Stimulated activated memory B cell treated with anti-CD40 and anti-IgM and Interleukin-4, amounts not matched to agents 10 μg/mL and 1 μg/mL and 100 μg/mL, for 72 hours (primary cell): ENCODE data around the gene ZNF600.
"Not testable (repeated sequence)": the region's sequence is repeated elsewhere in the genome, so short reads cannot be mapped to it uniquely, and the experiment has no call there.

Experiments
- ATAC-seq: fragments of 150-1000 bp; cut with Tn5 transposase; 2 replicates; pipeline ENCODE4 v1.10.0; 2021
- H3K27ac Mint-ChIP-seq: one replicate; pipeline ENCODE4 v1.8.0; 2022; ENCODE audit warnings: mild to moderate bottlenecking, mixed read lengths
- H3K27me3 Mint-ChIP-seq: one replicate; pipeline ENCODE4 v1.8.0; 2022; ENCODE audit warnings: mixed read lengths
- H3K36me3 Mint-ChIP-seq: one replicate; pipeline ENCODE4 v1.8.0; 2022; ENCODE audit warnings: mixed read lengths
- H3K4me1 Mint-ChIP-seq: one replicate; pipeline ENCODE4 v1.8.0; 2022; ENCODE audit warnings: mixed read lengths
- H3K4me3 Mint-ChIP-seq: one replicate; pipeline ENCODE4 v1.8.0; 2022; ENCODE audit warnings: mild to moderate bottlenecking, moderate library complexity, mixed read lengths
- H3K9me3 Mint-ChIP-seq: one replicate; pipeline ENCODE4 v1.8.0; 2022; ENCODE audit warnings: mixed read lengths

The ZNF600 gene

GRCh38 chr19:52724701-52725514 is 61.7 kb downstream of the ZNF600 start:
- Mint-ChIP-seq H3K9me3 (peaks cover 19% of the 10 kb centered on the region), H3K4me3 (no peak overlapping the region), H3K27me3 (no peaks in the 10 kb centered on the region), H3K4me1 (peaks cover 7% of the 10 kb centered on the region), H3K27ac (no peak overlapping the region), H3K36me3 (peaks cover 77% of the 10 kb centered on the region)
- no peak for ATAC-seq

DNA sequence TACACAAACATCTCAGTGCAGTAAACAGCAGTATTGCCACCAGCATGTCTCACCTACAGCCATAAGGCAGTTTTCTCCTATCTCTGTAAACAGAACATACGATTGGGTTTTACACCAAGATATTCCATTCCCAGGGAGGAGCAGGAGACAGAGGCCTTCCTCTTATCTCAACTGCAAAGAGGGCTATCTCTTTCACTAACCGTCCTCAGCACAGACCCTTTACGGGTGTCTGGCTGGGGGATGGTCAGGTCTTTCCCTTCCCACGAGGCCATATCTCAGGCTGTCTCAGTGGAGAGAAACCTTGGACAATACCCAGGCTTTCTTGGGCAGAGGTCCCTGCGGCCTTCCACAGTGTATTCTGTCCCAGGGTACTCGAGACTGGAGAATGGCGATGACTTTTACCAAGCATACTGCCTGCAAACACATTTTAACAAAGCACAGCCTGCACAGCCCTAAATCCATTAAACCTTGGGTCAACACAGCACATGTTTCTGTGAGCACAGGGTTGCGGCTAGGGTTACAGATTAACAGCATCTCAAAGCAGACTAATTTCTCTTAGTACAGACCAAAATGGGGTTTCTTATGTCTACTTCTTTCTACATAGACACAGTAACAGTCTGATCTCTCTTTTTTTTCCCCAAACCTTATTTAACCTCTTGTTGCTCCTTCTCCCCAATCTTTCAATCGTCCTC is 62.5 kb downstream of the ZNF600 start:
- H3K27me3 Mint-ChIP-seq, ATAC-seq, H3K27ac Mint-ChIP-seq, H3K4me3 Mint-ChIP-seq, H3K4me1 Mint-ChIP-seq: not testable (repeated sequence)
- Mint-ChIP-seq H3K9me3 (peaks cover 23% of the 10 kb centered on the region), H3K36me3 (peaks cover 81% of the 10 kb centered on the region)

DNA sequence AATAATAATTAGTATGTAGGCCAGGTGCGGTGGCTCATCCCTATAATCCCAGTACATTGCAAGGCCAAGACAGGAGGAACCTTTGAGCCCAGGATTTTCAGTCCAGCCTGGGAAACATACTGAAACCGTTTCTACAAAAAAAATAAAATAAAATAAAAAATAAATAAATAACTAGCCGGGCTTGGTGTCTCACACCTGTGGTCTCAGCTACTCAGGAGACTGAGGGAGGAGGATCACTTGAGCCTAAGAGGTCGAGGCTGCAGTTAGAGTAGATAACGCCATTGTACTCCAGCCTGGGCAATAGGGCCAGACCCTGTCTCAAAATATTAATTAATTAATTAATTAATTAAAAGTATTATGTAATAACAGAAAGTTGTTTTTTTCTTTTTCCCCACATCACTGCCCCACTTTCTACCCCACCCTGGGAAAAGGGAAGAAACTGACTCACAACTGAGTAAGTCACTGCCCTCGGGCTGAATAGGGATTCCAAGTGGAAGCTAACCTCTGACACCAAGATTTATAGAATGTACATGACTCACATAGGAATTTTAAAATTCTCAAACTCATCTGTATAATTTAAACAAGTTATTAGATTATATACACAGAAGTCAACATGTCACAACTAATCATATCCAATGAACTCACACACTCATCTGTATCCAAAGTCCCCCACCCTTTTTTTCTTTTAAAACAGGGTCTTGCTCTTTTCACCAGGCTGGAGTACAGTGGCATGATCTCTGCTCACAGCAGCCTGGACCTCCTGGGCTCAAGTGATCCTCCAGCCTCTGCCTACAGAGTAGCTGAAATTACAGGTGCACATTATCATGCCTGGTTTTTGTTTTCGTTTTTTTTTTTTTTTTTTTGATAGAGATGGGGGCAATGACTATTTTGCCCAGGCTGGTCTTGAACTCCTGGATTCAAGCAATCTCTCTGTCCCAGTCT is 64.3 kb downstream of the ZNF600 start:
- peaks cover 23% of the 10 kb centered on the region for H3K9me3 Mint-ChIP-seq
- no peak overlapping the region for H3K27ac Mint-ChIP-seq
- peaks cover 84% of the 10 kb centered on the region for H3K36me3 Mint-ChIP-seq
- no peak for ATAC-seq
- H3K27me3 Mint-ChIP-seq = no peaks in the 10 kb centered on the region
- no peak overlapping the region for H3K4me3 Mint-ChIP-seq
- peaks cover 7% of the 10 kb centered on the region for H3K4me1 Mint-ChIP-seq

DNA sequence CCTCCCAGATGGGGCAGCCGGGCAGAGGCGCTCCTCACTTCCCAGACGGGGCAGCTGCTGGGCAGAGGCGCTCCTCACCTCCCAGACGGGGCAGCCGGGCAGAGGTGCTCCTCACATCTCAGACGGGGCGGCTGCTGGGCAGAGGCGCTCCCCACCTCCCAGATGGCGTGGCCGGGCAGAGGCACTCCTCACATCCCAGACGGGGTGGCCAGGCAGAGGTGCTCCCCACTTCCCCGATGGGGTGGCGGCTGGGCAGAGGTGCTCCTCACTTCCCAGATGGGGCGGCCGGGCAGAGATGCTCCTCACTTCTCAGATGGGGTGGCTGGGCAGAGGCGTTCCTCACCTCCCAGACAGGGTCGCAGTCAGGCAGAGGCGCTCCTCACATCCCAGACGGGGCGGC is 66.0 kb downstream of the ZNF600 start:
- Mint-ChIP-seq H3K9me3 (peaks cover 23% of the 10 kb centered on the region), H3K4me1 (peaks cover 15% of the 10 kb centered on the region), H3K36me3 (peaks cover 80% of the 10 kb centered on the region)
- not testable (repeated sequence) for H3K27ac Mint-ChIP-seq, ATAC-seq, H3K4me3 Mint-ChIP-seq, H3K27me3 Mint-ChIP-seq

GRCh38 chr19:52716522-52716921 is 70.1 kb downstream of the ZNF600 start:
- Mint-ChIP-seq H3K27ac (no peak overlapping the region), H3K27me3 (no peaks in the 10 kb centered on the region), H3K4me3 (no peak overlapping the region), H3K36me3 (peaks cover 80% of the 10 kb centered on the region), H3K4me1 (peaks cover 8% of the 10 kb centered on the region), H3K9me3 (peaks cover 14% of the 10 kb centered on the region)
- no peak for ATAC-seq

GRCh38 chr19:52715902-52716301 is 70.7 kb downstream of the ZNF600 start:
- H3K36me3 Mint-ChIP-seq = peaks cover 80% of the 10 kb centered on the region
- not testable (repeated sequence) for ATAC-seq

GRCh38 chr19:52715330-52715729 is 71.3 kb downstream of the ZNF600 start:
- peaks cover 82% of the 10 kb centered on the region for H3K36me3 Mint-ChIP-seq
- H3K27ac Mint-ChIP-seq, H3K9me3 Mint-ChIP-seq, H3K4me3 Mint-ChIP-seq, H3K4me1 Mint-ChIP-seq, ATAC-seq, H3K27me3 Mint-ChIP-seq: not testable (repeated sequence)

More at GRCh38 chr19:52715902-52716301, 70.7 kb downstream of the ZNF600 start:
- H3K9me3 Mint-ChIP-seq, H3K4me3 Mint-ChIP-seq, H3K4me1 Mint-ChIP-seq, H3K27me3 Mint-ChIP-seq, H3K27ac Mint-ChIP-seq: not testable (repeated sequence)
